ENCODE measurements around the gene SIAH1.
"Not testable (repeated sequence)": the region's sequence is repeated elsewhere in the genome, so short reads cannot be mapped to it uniquely, and the experiment has no call there.

SIAH1 gene, protein sequence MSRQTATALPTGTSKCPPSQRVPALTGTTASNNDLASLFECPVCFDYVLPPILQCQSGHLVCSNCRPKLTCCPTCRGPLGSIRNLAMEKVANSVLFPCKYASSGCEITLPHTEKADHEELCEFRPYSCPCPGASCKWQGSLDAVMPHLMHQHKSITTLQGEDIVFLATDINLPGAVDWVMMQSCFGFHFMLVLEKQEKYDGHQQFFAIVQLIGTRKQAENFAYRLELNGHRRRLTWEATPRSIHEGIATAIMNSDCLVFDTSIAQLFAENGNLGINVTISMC

DNA sequence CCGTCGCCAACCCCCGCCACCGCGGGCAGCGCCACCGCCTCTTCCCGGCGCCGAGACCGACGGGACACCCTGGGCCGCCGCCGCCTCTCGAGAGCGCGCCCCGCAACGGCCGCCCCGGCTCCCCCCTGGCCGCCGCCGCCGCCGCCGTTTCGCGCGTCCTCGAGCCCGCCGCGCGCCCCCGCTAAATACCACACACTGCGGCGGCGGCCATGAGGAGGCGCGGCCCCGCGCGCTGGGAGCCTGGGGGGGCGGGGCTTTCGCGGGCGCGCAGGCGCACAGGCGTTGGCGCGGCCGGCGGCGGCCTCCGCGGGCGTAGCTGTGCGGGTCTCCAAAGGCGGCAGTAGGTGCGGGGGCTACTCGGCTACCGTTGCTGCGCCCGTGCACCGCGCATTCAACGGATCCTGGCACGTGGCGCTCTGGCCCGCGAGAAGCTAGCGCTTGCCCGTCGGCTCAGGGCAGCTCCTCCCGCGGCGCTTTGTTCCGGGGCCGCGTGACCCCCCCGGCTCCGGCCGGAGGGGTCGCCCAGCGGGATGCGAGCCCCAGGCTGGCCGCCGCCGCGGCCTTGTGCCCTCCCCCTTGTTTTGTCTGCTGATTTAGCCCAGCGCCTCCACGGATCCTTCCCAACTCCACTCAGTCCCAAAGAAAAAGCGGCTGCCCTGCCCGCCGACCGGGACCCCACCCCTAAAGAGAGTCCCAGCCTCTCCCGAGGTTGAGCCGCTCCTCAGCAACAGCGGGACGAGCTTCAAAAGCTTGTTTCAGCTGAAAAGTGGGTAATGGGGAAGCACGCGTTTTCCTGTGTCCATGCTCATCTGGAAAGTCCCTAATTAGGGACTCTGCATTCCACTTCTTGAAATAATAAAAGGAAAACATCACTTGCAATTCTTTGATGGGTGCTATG, at the start of gene SIAH1:
Gene SIAH1, minus strand, starts transcription at position 161 of the 898 bp plus-strand sequence. CDS start 22,985 bp downstream, outside the sequence.
- in situ Hi-C loops (cut with HindIII; ENCODE audit: low sequenced_read_pairs): loop anchor here (5.0 kb wide), 1 partner anchor 62 kb away; no protein-coding TSS in a partner anchor

DNA sequence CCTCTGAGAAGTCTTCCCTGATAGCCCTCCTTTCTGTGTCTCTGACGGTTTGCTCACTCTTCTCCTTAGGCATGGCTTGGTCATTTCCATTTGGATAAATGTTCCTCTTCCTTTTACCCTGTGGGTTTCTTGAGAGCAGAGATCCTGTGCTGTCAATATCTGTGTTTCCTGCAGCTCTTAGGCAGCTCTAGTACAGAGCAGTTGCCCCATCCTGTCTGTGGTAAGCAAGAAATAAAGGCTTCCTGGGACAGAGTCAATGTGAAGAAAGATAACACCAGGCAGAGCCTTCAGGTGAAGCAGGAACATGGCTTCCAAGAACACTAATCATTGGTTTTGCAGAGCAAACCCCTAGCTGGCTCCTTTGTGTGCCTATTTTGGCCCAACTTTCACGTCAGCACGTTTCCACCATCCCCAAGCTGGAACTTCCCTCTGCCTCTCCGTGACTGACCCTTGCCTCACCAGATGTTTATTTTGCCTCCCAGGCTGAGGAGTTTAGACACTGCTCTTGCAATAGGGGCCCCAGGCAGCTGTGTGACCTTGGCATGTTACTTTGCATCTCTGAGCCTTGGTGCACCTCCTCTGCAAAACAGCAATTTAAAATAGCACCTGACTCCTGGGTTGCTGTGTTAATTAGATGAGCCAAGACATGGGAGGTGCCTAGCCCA, 49.6 kb upstream of the SIAH1 start:
- in situ Hi-C loops (cut with HindIII; ENCODE audit: low sequenced_read_pairs): no loop called here

DNA sequence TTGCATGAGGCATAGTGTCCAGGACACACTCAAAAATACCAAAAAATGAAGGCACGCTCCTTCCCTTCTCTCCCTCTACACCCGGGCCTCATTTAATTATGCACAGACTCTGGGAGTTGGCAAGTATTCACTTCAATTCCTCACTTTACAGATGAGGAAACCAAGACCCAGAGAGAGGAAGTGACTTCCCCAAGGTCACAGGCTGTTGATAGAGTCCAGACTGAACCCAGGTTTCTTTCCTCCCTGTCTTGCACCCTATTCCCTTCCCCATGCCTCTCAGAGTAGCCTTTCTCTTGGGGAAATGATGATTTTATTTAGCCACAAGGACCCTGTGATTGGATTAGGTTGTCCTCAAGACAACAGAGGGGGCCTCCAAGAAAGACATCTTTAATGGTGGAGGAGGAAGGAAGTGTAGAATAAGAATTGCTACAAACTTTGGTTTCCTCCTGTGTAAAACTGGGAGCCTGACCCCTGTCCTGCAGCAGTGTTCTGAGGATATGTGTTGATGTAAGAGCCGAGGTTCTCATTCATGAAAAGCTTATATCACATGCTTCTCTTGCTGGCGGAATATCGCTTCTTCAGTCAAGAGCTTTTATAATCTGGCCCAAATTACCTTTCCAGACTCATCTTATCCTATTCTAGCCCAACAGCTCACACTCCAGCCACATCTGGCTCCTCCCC, 48.8 kb upstream of the SIAH1 start:
- in situ Hi-C loops (cut with HindIII; ENCODE audit: low sequenced_read_pairs): no loop called here

DNA sequence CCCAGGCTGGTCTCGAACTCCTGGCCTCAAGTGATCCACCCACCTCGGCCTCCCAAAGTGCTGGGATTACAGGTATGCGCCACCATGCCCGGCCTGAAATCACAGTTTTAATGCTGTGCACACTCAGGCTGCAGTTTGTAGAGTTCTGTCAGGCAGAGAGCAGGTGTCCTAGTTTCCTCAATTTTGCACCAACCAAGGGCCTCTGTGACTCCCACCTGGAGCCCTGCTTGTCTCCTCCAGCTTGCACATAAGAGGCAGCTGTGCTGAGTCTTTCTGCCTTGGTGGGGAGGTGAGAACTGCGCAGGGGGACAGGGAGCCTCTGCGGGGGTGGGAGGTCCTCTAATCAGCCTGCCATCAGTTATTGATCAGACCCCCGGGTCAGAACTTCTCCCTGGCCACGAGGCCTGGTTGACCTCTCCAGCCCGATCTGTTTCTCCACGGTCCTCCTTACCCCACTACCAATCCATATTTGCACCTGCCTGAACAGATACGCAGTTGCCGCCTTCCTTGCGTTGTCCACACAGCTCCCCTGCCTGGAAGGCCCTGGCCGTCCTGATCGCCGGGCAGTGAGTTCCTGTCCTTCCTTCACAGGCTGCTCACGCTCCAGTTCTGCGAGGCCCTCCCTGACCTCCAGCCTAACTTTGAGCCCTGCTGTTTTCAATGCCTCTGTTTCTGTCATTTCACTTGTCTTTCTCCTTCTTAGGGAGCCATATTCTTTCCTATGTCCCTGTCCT, 48.1 kb upstream of the SIAH1 start:
- in situ Hi-C loops (cut with HindIII; ENCODE audit: low sequenced_read_pairs): no loop called here

DNA sequence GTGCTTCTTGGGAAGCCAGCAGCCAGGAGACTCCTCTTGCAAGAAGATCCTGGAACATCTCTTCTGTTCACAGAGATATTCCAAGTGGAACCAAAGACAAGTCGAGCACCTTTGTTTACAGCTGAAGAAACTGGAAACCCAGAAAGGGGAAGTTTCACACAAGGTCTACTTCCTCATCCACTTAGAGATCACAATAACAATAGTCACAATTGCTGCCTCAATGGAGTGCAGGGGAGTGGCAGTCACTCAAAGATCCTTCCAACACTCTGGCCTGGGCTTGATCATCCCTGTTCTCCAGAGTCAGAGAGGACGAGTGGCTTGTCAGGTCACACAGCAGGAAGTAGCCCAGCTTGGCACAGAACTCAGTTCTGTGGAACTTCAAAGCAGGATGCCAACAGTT, 46.9 kb upstream of the SIAH1 start:
- in situ Hi-C loops (cut with HindIII; ENCODE audit: low sequenced_read_pairs): no loop called here

DNA sequence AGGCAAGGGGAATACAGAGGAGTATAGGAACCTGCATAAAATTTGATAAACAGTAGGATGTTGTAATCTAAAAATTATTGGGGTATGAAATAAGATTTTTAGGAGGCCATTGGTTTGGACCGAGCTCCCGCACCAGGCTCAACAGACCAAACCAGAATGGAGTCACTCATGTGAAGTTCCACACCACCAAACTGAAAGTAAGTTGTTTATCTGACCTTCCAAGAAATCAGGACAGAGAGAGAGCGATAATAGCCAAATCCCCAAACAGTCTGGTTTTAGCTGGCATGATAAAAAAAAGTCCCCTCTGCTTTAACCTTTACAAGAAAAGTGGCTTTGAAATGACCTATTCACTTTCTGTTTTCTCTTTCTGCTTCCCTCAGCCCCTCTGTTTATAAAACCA, 45.7 kb upstream of the SIAH1 start:
- in situ Hi-C loops (cut with HindIII; ENCODE audit: low sequenced_read_pairs): no loop called here

DNA sequence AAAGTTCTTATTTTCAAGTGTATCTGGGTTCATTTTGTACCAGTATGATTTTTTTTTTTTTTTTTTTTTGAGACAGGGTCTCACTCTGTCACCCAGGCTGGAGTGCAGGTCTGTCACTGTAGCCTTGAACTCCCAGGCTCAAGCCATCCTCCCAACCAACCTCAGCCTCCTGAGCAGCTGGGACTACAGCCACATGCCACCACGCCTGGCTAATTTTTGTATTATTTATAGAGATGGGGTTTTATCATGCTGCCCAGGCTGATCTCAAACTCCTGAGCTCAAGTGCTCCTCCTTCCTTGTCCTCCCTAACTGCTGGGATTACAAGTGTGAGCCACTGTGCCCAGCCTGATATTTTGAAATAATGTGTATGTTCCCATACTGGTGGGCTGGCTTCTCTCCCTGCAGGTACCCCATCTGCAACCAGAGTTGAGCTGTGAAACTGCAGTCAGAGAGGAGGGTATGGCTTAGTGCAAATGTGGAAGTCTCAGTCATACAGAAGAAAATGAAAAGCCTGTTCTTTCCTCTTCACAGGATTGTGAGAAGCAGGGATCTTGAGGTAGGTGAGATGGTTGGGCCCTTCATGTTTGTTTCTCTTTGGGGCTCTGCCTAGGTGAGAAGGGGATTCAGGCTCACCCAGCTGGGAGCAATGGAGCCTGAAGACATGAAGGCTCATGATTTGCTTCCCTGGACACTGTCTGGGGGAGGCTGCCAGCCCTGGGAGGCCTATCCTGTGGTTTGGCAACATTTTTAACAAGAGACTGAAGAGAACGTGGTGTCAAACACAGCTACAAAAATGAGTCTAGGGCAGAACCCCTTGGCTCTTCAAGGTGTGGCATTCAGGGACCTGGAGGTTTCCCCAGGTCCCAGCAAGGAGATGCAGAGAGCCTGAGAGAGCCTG, 41.3 kb upstream of the SIAH1 start:
- in situ Hi-C loops (cut with HindIII; ENCODE audit: low sequenced_read_pairs): no loop called here

DNA sequence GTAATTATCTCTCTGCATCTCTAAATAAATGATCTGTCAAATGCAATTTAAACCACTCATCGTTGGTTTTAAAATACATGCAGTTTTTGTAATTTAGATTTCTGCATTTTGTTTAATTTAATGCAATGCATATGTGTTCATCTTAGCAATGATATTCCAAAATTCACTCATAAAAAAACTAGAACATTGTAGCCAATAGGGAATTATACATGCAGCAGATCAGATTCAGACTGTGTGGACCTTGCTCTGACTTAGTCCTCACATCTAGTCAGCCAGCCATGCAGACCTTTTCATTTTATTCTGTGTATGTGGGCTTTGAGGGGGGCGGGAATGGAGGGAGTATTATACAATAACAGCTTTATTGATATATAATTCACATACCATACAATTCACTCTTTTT, 37.3 kb upstream of the SIAH1 start:
- in situ Hi-C loops (cut with HindIII; ENCODE audit: low sequenced_read_pairs): no loop called here

DNA sequence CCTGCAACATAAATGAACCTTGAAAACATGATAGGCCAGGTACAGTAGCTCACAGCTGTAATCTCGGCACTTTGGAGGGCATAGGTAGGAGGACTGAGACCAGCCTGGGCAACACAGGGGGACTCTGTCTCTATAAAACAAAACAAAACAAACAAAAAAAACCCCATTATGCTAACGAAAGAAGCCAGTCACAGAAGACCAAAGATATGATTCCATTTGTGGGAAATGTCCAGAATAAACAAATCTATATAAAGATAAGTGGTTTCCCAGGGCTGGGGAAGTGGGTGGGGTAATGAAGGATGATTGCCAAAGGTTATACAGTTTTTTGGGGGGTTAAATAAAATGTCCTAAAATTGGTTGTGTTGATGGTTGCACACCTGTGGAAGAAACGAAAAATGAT, 36.5 kb upstream of the SIAH1 start:
- in situ Hi-C loops (cut with HindIII; ENCODE audit: low sequenced_read_pairs): no loop called here

DNA sequence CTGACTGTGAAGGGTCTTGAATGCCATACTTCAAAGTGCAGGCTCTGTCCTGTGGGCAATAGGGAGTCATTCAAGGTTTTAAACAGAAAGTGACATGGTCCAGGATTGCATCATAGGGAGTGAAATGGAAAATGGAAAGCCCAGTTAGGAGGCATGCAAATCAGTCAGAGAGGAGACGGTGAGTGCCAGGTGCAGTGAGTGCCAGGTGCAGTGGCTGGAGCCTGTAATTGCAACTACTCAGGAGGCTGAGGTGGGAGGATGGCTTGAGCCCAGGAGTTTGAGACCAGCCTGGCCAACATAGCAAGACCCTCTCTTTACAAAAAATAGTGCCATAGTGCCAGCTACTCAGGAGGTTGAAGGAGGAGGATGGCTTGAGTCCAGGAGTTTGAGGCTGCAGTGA, 35.2 kb upstream of the SIAH1 start:
- in situ Hi-C loops (cut with HindIII; ENCODE audit: low sequenced_read_pairs): no loop called here

DNA sequence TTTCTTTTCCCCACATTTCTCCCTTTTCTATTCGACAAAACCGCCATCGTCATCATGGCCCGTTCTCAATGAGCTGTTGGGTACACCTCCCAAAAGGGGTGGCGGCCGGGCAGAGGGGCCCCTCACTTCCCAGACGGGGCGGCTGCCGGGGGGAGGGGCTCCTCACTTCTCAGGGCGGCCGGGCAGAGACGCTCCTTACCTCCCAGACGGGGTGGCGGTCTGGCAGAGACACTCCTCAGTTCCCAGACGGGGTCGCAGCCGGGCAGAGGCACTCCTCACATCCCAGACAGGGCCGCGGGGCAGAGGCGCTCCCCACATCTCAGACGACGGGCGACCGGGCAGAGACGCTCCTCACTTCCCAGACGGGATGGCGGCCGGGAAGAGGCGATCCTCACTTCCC, 31.4 kb upstream of the SIAH1 start:
- in situ Hi-C loops (cut with HindIII; ENCODE audit: low sequenced_read_pairs): not testable (repeated sequence)

DNA sequence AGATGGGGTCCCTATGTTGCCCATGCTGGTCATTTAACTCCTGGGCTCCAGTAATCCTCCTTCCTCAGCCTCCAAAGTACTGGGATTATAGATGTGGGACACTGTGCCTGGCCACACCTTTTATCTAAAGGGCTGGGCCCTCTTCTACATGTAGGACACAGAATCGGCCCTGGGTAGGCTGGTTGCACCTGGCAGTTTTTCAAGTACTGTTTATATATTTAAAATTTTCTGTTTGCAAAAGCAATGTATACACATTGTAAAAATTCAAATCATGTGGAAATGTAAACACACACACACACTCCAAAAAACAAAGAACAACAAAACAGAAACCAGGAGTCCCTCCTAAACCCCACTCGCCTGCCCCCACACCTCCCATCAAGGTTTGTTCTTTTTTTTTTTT, 28.1 kb upstream of the SIAH1 start:
- in situ Hi-C loops (cut with HindIII; ENCODE audit: low sequenced_read_pairs): no loop called here

DNA sequence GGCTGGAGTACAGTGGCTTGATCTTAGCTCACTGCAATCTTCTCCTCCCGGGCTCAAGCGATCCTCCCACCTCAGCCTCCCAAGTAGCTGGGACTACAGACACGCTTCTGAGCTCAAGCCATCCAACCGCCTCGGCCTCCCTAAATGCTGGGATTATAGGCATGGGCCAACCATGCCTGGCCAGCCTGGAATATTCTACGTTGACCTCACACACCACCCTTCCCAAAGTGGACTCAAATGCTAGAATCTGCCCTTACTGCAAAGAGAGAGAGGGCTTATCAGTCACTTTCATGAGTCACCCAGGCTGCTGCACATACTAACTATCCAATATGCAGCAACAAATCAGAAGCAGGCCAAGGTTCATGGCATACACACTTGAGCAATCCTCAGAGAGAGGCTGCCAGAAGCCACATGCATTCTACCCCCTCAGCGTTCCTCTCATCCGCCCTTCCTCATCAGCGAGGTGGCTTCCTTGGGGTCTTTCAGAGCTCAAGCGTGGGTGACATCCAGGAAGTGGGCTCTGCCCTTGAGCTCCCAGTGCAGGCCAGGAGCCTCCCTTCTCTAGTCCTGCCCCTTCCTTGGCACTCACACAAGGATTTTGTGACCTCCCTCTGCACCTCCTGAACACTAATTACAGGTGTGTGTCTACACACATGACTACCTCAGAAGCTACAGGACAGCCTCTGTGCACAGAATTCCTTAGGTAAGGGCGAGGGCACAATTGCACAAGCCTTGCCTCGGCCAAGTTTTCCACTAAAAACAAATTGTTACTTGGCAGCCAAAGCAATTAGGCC, 24.8 kb upstream of the SIAH1 start:
- in situ Hi-C loops (cut with HindIII; ENCODE audit: low sequenced_read_pairs): no loop called here

DNA sequence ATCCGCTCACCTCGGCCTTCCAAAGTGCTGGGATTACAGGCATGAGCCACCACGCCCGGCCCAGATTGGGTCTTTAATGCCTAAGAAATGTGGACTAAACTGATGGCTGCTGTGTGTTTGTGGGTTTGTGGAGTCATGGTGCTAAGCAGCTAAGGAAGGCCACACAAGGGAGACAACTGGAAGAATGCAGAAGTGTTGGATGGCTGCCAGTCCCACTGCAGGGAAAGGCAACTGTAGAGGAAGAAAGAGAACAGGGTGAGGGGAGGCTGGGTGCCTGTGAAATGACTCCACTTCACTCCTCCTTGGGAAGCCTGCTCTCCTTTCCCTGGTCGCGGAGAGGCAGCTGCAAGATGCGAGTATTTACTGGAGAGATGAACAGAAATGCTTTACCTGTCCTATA, 23.5 kb upstream of the SIAH1 start:
- in situ Hi-C loops (cut with HindIII; ENCODE audit: low sequenced_read_pairs): no loop called here

DNA sequence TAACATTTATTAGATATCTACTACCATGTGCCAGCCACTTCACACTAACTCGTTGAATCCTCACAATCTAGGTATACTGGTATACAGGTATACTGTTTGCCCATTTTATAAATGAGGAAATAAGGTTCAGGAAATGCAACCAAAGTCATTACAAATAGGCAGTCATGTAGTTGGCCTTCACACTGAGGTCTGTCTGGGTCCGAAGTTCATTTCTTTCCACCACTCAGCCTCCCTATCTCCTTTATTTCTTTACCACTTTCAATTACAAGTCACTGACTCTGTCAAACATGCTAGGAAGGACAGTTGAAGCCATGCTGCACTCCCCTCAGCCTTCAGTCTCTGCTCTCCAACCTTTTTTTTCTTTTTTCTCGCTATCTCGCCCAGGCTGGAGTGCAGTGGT, 20.7 kb upstream of the SIAH1 start:
- in situ Hi-C loops (cut with HindIII; ENCODE audit: low sequenced_read_pairs): no loop called here

DNA sequence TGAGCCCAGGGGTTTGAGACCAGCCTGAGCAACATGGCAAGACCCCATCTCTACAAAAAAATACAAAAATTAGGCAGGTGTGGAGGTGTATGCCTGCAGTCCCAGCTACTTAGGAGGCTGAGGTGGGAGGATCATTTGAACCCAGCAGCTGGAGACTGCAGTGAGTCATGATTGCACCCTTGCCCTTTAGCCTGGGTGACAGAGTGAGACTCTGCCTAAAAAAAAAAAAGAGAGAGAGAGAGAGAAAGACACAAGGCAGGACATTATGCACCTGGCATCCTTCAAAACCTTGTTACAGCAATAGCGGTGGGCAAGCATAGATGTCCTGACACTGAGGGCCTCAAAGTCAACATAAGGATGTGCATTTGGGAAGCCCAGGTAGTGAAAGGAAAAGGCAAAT, 19.9 kb upstream of the SIAH1 start:
- in situ Hi-C loops (cut with HindIII; ENCODE audit: low sequenced_read_pairs): no loop called here

DNA sequence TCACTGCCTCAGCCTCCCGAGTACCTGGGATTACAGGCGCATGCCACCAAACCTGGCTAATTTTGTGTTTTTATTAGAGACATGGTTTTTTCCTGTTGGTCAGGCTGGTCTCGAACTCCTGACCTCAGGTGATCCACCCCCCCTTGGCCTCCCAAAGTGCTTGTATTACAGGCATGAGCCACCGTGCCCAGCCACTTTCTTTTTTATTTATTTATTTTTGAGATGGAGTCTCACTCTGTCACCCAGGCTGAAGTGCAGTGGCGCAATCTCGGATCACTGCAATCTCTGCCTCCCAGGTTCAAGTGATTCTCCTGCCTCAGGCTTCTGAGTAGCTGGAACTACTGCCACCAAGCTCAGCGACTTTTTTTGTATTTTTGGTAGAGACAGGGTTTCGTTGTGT, 17.3 kb upstream of the SIAH1 start:
- in situ Hi-C loops (cut with HindIII; ENCODE audit: low sequenced_read_pairs): not testable (repeated sequence)

DNA sequence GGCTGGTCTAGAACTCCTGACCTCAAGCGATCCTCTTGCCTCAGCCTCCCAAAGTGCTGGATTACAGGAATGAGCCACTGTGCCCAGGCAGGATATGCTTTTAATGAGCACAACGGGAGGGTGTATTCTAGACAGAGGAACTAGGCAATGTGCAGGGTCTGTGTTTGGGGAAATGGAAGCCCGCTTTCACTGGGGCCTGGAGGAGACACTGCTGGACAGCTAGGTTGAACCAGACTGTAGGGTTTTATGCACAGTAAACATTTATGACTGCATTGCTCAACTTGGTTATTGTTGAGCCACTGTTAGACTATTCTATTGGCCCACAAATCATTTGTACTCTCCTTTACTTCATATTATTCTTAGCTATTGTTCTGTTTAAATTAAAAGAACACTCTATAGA, 10.2 kb upstream of the SIAH1 start:
- in situ Hi-C loops (cut with HindIII; ENCODE audit: low sequenced_read_pairs): no loop called here

DNA sequence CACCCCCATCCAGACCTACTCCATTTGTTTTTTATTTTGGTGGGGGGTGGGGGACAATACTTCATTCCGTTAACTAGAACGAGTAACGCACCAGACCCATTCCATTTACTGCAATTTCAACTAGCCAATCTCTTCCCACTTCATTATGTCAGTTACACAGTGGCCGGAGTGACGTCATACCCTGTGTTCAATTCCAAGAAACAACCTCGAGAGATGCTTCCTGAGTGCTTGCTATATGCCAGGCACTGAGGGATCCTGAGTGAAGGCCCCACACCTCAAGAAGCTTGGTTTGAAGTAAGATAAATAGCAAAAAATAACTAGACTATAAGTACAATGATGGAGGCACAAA, 9.1 kb upstream of the SIAH1 start:
- in situ Hi-C loops (cut with HindIII; ENCODE audit: low sequenced_read_pairs): no loop called here
